Gastroesophageal sphincter (tissue), 4 donors: ENCODE measurements around the gene CRYGA. TPM values are rescaled to one million over a fixed set of nuclear protein-coding genes. Genes with fewer than 3 reads are reported as not detected.

Experiments used
- ATAC-seq: fragments of 150-250 bp; one replicate; pipeline ENCODE4 v1.9.1; 2016; ENCODE audit warnings: mild to moderate bottlenecking, moderate library complexity
- H3K27ac ChIP-seq, 4 donors: fragments of 200-600 bp; sonication (generic) in 3 of 4; 1 replicate in 3 of 4; 2 replicates in 1 of 4; pipeline ENCODE4 v1.5.1; 2016 to 2019
- H3K27me3 ChIP-seq: fragments of 200-600 bp; sonication (generic); one replicate; pipeline ENCODE4 v1.5.1; 2019
- H3K36me3 ChIP-seq, 2 donors: fragments of 200-600 bp; sonication (generic); one replicate each; pipeline ENCODE4 v1.5.1; 2019; ENCODE audit warnings: control low read depth in 1 of 2
- H3K4me1 ChIP-seq, 3 donors: fragments of 200-600 bp; sonication (generic); 1 replicate in 2 of 3; 2 replicates in 1 of 3; pipeline ENCODE4 v1.5.1; 2016 to 2019; ENCODE audit warnings: control low read depth in 2 of 3
- H3K4me3 ChIP-seq, 2 donors: fragments of 200-600 bp; sonication (generic); one replicate each; pipeline ENCODE4 v1.5.1; 2019; ENCODE audit warnings: mild to moderate bottlenecking in 1 of 2, moderate library complexity in 1 of 2
- H3K9me3 ChIP-seq, 3 donors: fragments of 200-600 bp; sonication (generic); one replicate each; pipeline ENCODE4 v1.5.1; 2017 to 2019; ENCODE audit warnings: control low read depth in 2 of 3
- CTCF ChIP-seq, 4 experiments: fragments of 200-600 bp in 2 of 4; fragments of 450-650 bp in 2 of 4; sonication (generic) in 1 of 4; IDR thresholded peaks; one replicate each; pipeline ENCODE4 v1.5.1; 2017 to 2019; ENCODE audit warnings: antibody characterized with exemption in 4 of 4, mild to moderate bottlenecking in 2 of 4, moderate library complexity in 2 of 4
- EP300 ChIP-seq: sonication (generic); formaldehyde crosslinking; IDR thresholded peaks from one replicate; pipeline ENCODE4 v1.6.1; 2017; ENCODE audit warnings: antibody characterized with exemption, mild to moderate bottlenecking
- POLR2A ChIP-seq, 2 donors: fragments of 450-650 bp; IDR thresholded peaks; one replicate each; pipeline ENCODE4 v1.6.1; 2017; ENCODE audit warnings: antibody characterized with exemption in 2 of 2, mild to moderate bottlenecking in 2 of 2, moderate library complexity in 1 of 2
- POLR2AphosphoS5 ChIP-seq: sonication (generic); formaldehyde crosslinking; IDR thresholded peaks from one replicate; pipeline ENCODE4 v1.6.1; 2017; ENCODE audit warnings: antibody characterized with exemption
- WGBS, 2 donors: methylation state at CpG; one replicate each; pipeline ENCODE4 v1.1.5; 2018; ENCODE audit warnings: low coverage in 1 of 2; 5-methylcytosine and 5-hydroxymethylcytosine counted together
- total RNA-seq, 4 donors: library from RNA; depleted of rRNA; stranded (reverse); fragments of >200 nt; gene quantifications; one replicate each; pipeline ENCODE4 v1.1.0, GENCODE V29; 2016

CRYGA gene
- total RNA-seq, 4 donors from 2014 or later, result not detected

- no peak for TF ChIP-seq EP300
- TF ChIP-seq POLR2A (IDR thresholded peaks at IDR 0.05), result no peak
- no peak for TF ChIP-seq POLR2AphosphoS5
- no peak for TF ChIP-seq CTCF (IDR thresholded peaks at IDR 0.05)
- H3K27ac ChIP-seq, result no peak overlapping the region
- H3K4me1 ChIP-seq, result no peaks in the 10 kb centered on the region
- no peak overlapping the region for H3K4me3 ChIP-seq
- H3K9me3 ChIP-seq, result no peaks in the 10 kb centered on the region
- no peaks in the 10 kb centered on the region for H3K27me3 ChIP-seq
- no peak for ATAC-seq
- no peaks in the 10 kb centered on the region for H3K36me3 ChIP-seq
- WGBS, 2 donors, result 51 to 74% methylated on average over 5 of the region's 5 CpGs
Observed at GRCh38 chr2:208204166-208204565, 40.8 kb upstream of the CRYGA start.

DNA sequence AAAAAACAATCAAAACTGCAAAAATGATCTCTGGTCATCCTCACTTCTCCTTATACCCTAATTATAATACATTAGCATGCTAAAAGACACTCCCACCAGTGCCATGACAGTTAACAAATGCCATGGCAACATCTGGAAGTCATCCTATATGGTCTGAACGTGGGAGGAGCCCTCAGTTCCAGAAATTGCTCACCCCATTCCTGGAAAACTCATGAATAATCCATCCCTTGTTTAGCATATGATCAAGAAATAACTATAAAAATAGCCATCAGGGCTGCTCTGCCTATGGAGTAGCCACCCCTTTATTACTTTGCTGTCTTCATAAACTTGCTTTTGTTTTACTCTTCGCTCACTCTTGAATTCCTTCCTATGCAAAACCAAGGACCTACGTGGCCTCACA, 32.1 kb upstream of the CRYGA start:
- WGBS, 2 donors, result 79 to 88% methylated on average over 3 of the region's 3 CpGs
- ATAC-seq, result no peak
- Histone ChIP-seq H3K27me3 (no peaks in the 10 kb centered on the region), H3K4me1 (no peaks in the 10 kb centered on the region), H3K27ac (no peak overlapping the region), H3K4me3 (no peak overlapping the region), H3K9me3 (no peaks in the 10 kb centered on the region), H3K36me3 (no peaks in the 10 kb centered on the region)
- no peak for TF ChIP-seq POLR2A (IDR thresholded peaks at IDR 0.05)
- no peak for TF ChIP-seq EP300
- TF ChIP-seq POLR2AphosphoS5, result no peak
- no peak for TF ChIP-seq CTCF (IDR thresholded peaks at IDR 0.05)

DNA sequence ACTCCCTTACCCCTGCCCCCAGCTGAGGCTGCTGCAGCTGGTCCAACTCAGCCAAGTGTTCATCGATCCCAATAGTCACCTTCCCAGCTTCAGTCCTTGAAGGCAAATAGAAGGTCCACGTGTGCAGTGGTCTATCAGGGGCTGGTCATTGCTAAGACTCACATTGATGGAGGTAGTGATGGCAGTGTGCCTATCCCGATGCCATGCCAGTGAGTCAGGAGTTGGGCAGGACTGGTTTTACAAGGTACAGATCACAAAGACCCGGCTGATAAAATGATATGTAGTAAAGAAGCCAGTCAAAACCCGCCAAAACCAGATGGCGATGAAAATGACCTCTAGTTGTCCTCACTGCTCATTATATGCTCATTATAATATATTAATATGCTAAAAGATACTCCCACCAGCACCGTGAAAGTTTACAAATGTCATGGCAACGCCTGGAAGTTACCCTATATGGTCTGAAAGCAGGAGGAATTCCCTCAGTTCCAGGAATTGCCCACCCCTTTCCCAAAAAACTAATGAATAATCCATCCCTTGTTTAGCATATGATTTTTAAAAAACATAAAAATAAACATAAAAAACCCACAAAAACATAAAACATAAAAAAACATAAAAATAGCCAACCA, 29.3 kb upstream of the CRYGA start:
- Histone ChIP-seq H3K4me3 (no peak overlapping the region), H3K27me3 (peaks cover 10% of the 10 kb centered on the region), H3K9me3 (no peaks in the 10 kb centered on the region), H3K36me3 (no peaks in the 10 kb centered on the region), H3K4me1 (no peaks in the 10 kb centered on the region), H3K27ac (no peak overlapping the region)
- ATAC-seq, result no peak
- WGBS, 2 donors, result 89 to 93% methylated on average over 5 of the region's 8 CpGs
- TF ChIP-seq POLR2AphosphoS5, result no peak
- TF ChIP-seq EP300, result no peak
- TF ChIP-seq CTCF (IDR thresholded peaks at IDR 0.05), result no peak
- no peak for TF ChIP-seq POLR2A (IDR thresholded peaks at IDR 0.05)

DNA sequence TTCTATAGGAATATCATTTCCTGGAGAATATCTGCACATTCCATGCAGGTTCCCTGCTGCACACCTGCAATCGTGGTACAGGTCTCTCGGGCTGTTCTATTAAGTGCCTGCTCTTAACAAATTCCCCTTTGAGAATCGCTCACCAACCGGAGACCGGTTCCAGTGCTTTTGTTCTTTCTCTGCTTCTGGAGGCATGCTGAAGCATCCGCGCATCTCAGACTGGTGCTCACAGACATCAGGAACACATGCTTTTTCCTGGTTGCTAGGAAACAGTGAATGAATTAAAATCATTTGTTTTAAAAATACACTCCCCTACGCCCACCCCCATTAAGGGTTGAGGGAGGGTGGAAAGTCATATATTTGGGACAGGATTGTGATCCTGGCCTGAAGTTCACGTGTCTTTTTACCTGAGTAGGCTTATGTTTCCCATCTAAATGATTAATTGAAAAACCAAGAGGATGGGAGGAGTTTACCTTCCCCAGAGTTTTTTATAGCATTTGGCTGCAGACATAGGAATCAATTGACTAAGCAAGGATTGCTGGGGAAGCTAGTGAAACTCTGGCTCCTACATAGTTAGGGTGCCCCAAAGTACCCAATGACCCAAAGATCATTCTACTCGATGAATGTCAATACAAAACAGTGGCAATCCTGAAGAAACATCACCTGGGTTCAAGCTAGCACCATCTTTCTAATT, 26.6 kb upstream of the CRYGA start, which contains the start of gene C2orf80:
TSS of gene C2orf80 (minus strand) at position 221 of the 694 bp plus-strand sequence. CDS start 3,044 bp downstream, outside the sequence.
- Histone ChIP-seq H3K27me3 (peaks cover 16% of the 10 kb centered on the region), H3K36me3 (no peaks in the 10 kb centered on the region), H3K9me3 (no peaks in the 10 kb centered on the region), H3K27ac (no peak within 1 kb of the TSS), H3K4me1 (no peaks in the 10 kb centered on the region), H3K4me3 (no peak within 1 kb of the TSS)
- WGBS, 2 donors, result 54 to 60% methylated on average over 7 of the region's 10 CpGs
- no peak for ATAC-seq
- TF ChIP-seq POLR2AphosphoS5 (no peak), POLR2A (IDR thresholded peaks at IDR 0.05) (no peak), CTCF (IDR thresholded peaks at IDR 0.05) (no peak), EP300 (no peak)
